Mesenchymal stem cell (in vitro differentiated cells and primary cell): ENCODE measurements around the gene ADRB2.

Source experiments
- DNase-seq: peaks from one replicate; pipeline ENCODE4 v3.0.0-alpha.2; 2013
- H2AFZ ChIP-seq: one replicate; pipeline ENCODE4 v1.6.1; 2013; ENCODE audit warnings: low read depth, mild to moderate bottlenecking, control low read depth, inconsistent platforms, low read length, moderate library complexity
- H2AK5ac ChIP-seq: 2 replicates; pipeline ENCODE4 v1.6.1; 2013; ENCODE audit warnings: low read length, moderate library complexity, mild to moderate bottlenecking, inconsistent platforms; ENCODE audit not compliant: severe bottlenecking
- H2BK120ac ChIP-seq: one replicate; pipeline ENCODE4 v1.6.1; 2013; ENCODE audit warnings: low read depth, mild to moderate bottlenecking, inconsistent platforms, low read length, moderate library complexity
- H2BK12ac ChIP-seq, 2 experiments: one replicate each; pipeline ENCODE4 v1.6.1; 2013; ENCODE audit warnings: inconsistent platforms in 2 of 2, low read length in 2 of 2, mild to moderate bottlenecking in 2 of 2, moderate library complexity in 2 of 2, control low read depth in 1 of 2
- H2BK15ac ChIP-seq: one replicate; pipeline ENCODE4 v1.6.1; 2013; ENCODE audit warnings: mild to moderate bottlenecking, low read depth, inconsistent platforms; ENCODE audit not compliant: poor library complexity, severe bottlenecking
- H2BK5ac ChIP-seq: 2 replicates; pipeline ENCODE4 v1.6.1; 2013; ENCODE audit warnings: low read depth, mild to moderate bottlenecking, low read length, control low read depth, inconsistent platforms; ENCODE audit not compliant: poor library complexity, severe bottlenecking
- H3K14ac ChIP-seq, 2 experiments: one replicate each; pipeline ENCODE4 v1.6.1; 2013; ENCODE audit warnings: inconsistent platforms in 2 of 2, low read length in 2 of 2, control low read depth in 1 of 2, mild to moderate bottlenecking in 1 of 2, moderate library complexity in 1 of 2
- H3K18ac ChIP-seq, 2 experiments: one replicate each; pipeline ENCODE4 v1.6.1; 2013; ENCODE audit warnings: inconsistent platforms in 2 of 2, low read length in 2 of 2, control low read depth in 1 of 2, low read depth in 1 of 2, mild to moderate bottlenecking in 1 of 2
- H3K23ac ChIP-seq, 2 experiments: one replicate each; pipeline ENCODE4 v1.6.1; 2013; ENCODE audit warnings: inconsistent platforms in 2 of 2, low read length in 2 of 2, mild to moderate bottlenecking in 2 of 2, moderate library complexity in 2 of 2, control low read depth in 1 of 2
- H3K27ac ChIP-seq: 2 replicates; pipeline ENCODE4 v1.5.1; 2013; ENCODE audit warnings: mild to moderate bottlenecking, moderate library complexity, low read length, control low read depth, inconsistent platforms; ENCODE audit not compliant: poor library complexity, severe bottlenecking
- H3K27me3 ChIP-seq, 2 experiments: 2 replicates each; pipeline versions ENCODE4 v1.6.1 to v1.7.0; 2013; ENCODE audit warnings: low read length in 2 of 2, mild to moderate bottlenecking in 2 of 2, moderate library complexity in 2 of 2, control low read depth in 1 of 2, inconsistent platforms in 1 of 2; ENCODE audit not compliant: control insufficient read depth in 1 of 2, insufficient read depth in 1 of 2
- H3K36me3 ChIP-seq, 2 experiments: 2 replicates each; pipeline versions ENCODE4 v1.6.1 to v1.7.0; 2013; ENCODE audit warnings: low read length in 2 of 2, control low read depth in 1 of 2, inconsistent platforms in 1 of 2, low read depth in 1 of 2, mild to moderate bottlenecking in 1 of 2; ENCODE audit not compliant: insufficient read depth in 2 of 2, control insufficient read depth in 1 of 2
- H3K4ac ChIP-seq, 2 experiments: one replicate each; pipeline ENCODE4 v1.6.1; 2013; ENCODE audit warnings: inconsistent platforms in 2 of 2, low read length in 2 of 2, mild to moderate bottlenecking in 2 of 2, moderate library complexity in 2 of 2, control low read depth in 1 of 2, low read depth in 1 of 2
- H3K4me1 ChIP-seq: 2 replicates; pipeline ENCODE4 v1.6.1; 2013; ENCODE audit warnings: low read depth, low read length, control low read depth; ENCODE audit not compliant: control insufficient read depth, insufficient read depth
- H3K4me2 ChIP-seq: 2 replicates; pipeline ENCODE4 v1.6.1; 2013; ENCODE audit warnings: low read length, mild to moderate bottlenecking, inconsistent platforms; ENCODE audit not compliant: poor library complexity, severe bottlenecking
- H3K4me3 ChIP-seq, 2 experiments: 2 replicates each; pipeline versions ENCODE4 v1.5.1 to v1.7.0; 2013; ENCODE audit warnings: low read length in 2 of 2, mild to moderate bottlenecking in 2 of 2, control low read depth in 1 of 2, low read depth in 1 of 2; ENCODE audit not compliant: insufficient read depth in 1 of 2
- H3K79me1 ChIP-seq: replicated peaks from 2 replicates; pipeline ENCODE4 v1.6.1; 2013; ENCODE audit warnings: mild to moderate bottlenecking, control low read depth, low read length, inconsistent platforms; ENCODE audit not compliant: poor library complexity, severe bottlenecking
- H3K9ac ChIP-seq: 2 replicates; pipeline ENCODE4 v1.7.0; 2013; ENCODE audit warnings: mild to moderate bottlenecking, low read length, moderate library complexity
- H3K9me3 ChIP-seq: 2 replicates; pipeline ENCODE4 v1.7.0; 2013; ENCODE audit warnings: mild to moderate bottlenecking, low read length; ENCODE audit not compliant: control insufficient read depth
- H4K8ac ChIP-seq: one replicate; pipeline ENCODE4 v1.6.1; 2013; ENCODE audit warnings: inconsistent platforms, mild to moderate bottlenecking, low read length, moderate library complexity
- H4K91ac ChIP-seq: one replicate; pipeline ENCODE4 v1.6.1; 2013; ENCODE audit warnings: mild to moderate bottlenecking, low read length, inconsistent platforms
- WGBS: methylation state at CpG from one replicate; pipeline ENCODE4 v1.1.7; 2013; ENCODE audit warnings: mixed read lengths; 5-methylcytosine and 5-hydroxymethylcytosine counted together

ADRB2 gene

GRCh38 chr5:148793261-148793660 lies 33.1 kb upstream of the ADRB2 start:
- Histone ChIP-seq H3K27ac (no peak overlapping the region), H3K4ac (no peak overlapping the region), H4K8ac (no peak overlapping the region), H2BK120ac (no peak overlapping the region), H4K91ac (no peak overlapping the region), H3K27me3 (no peaks in the 10 kb centered on the region), H3K4me3 (no peak overlapping the region), H3K14ac (no peak overlapping the region), H3K4me1 (peaks cover 5% of the 10 kb centered on the region), H3K36me3 (no peaks in the 10 kb centered on the region), H3K23ac (no peak overlapping the region), H2BK5ac (no peak overlapping the region), H3K18ac (peak overlapping the region in 1 of 2 experiments; percentile 14), H2AK5ac (no peak overlapping the region), H2BK15ac (no peak overlapping the region), H3K9me3 (no peaks in the 10 kb centered on the region), H3K79me1 (no peaks in the 10 kb centered on the region), H2AFZ (no peak overlapping the region), H3K4me2 (no peak overlapping the region), H2BK12ac (no peak overlapping the region), H3K9ac (no peak overlapping the region)
- no peak for DNase-seq

GRCh38 chr5:148794275-148794674 lies 32.1 kb upstream of the ADRB2 start:
- Histone ChIP-seq H3K23ac (no peak overlapping the region), H2BK15ac (no peak overlapping the region), H3K4me2 (no peak overlapping the region), H3K14ac (no peak overlapping the region), H3K79me1 (no peaks in the 10 kb centered on the region), H3K27ac (no peak overlapping the region), H3K9me3 (no peaks in the 10 kb centered on the region), H2BK120ac (no peak overlapping the region), H3K9ac (no peak overlapping the region), H3K4me1 (peaks cover 5% of the 10 kb centered on the region), H4K8ac (no peak overlapping the region), H3K36me3 (no peaks in the 10 kb centered on the region), H4K91ac (no peak overlapping the region), H2BK5ac (no peak overlapping the region), H3K27me3 (no peaks in the 10 kb centered on the region), H2AFZ (no peak overlapping the region), H2AK5ac (no peak overlapping the region), H2BK12ac (no peak overlapping the region), H3K18ac (no peak overlapping the region), H3K4ac (no peak overlapping the region), H3K4me3 (no peak overlapping the region)
- 94% methylated on average over 1 of the region's 1 CpG for WGBS
- no peak for DNase-seq

GRCh38 chr5:148794729-148795561 lies 31.5 kb upstream of the ADRB2 start:
- H2BK12ac ChIP-seq = no peak overlapping the region
- H2AK5ac ChIP-seq = no peak overlapping the region
- no peak overlapping the region for H4K8ac ChIP-seq
- no peak overlapping the region for H3K4me3 ChIP-seq
- H3K27ac ChIP-seq = no peak overlapping the region
- H3K14ac ChIP-seq = no peak overlapping the region
- H2BK5ac ChIP-seq = no peak overlapping the region
- WGBS = 94% methylated on average over 5 of the region's 5 CpGs
- no peak overlapping the region for H3K18ac ChIP-seq
- H3K4me2 ChIP-seq = no peak overlapping the region
- H3K9ac ChIP-seq = no peak overlapping the region
- no peak overlapping the region for H2BK120ac ChIP-seq
- no peak overlapping the region for H4K91ac ChIP-seq
- no peaks in the 10 kb centered on the region for H3K36me3 ChIP-seq
- peak; percentile 66 for DNase-seq
- H2AFZ ChIP-seq = no peak overlapping the region
- no peaks in the 10 kb centered on the region for H3K27me3 ChIP-seq
- no peak overlapping the region for H3K4ac ChIP-seq
- peaks cover 5% of the 10 kb centered on the region for H3K4me1 ChIP-seq
- H2BK15ac ChIP-seq = no peak overlapping the region
- no peaks in the 10 kb centered on the region for H3K79me1 ChIP-seq
- no peak overlapping the region for H3K23ac ChIP-seq
- no peaks in the 10 kb centered on the region for H3K9me3 ChIP-seq

- WGBS = no CpG with 5 or more reads among the region's 1 CpG
These were observed 29.5 kb upstream of the ADRB2 start for GRCh38 chr5:148796936-148797335.

More at GRCh38 chr5:148796936-148797335, 29.5 kb upstream of the ADRB2 start:
- Histone ChIP-seq H2BK15ac (no peak overlapping the region), H3K18ac (no peak overlapping the region), H2BK120ac (no peak overlapping the region), H4K8ac (no peak overlapping the region), H3K9me3 (no peaks in the 10 kb centered on the region), H3K4me2 (no peak overlapping the region), H3K23ac (no peak overlapping the region), H3K27ac (no peak overlapping the region), H4K91ac (no peak overlapping the region), H3K9ac (no peak overlapping the region), H3K4me3 (no peak overlapping the region), H2BK12ac (no peak overlapping the region), H3K4ac (no peak overlapping the region), H3K36me3 (no peaks in the 10 kb centered on the region), H3K27me3 (no peaks in the 10 kb centered on the region), H2AFZ (no peak overlapping the region), H3K4me1 (peaks cover 2% of the 10 kb centered on the region), H2BK5ac (no peak overlapping the region), H3K14ac (no peak overlapping the region), H2AK5ac (no peak overlapping the region), H3K79me1 (no peaks in the 10 kb centered on the region)
- no peak for DNase-seq
